Measurements from ENCODE around the gene UGT1A4.

Gene UGT1A4

GRCh38 chr2:233691443-233692433, 26.8 kb upstream of the UGT1A4 start:
- no peaks in the 10 kb centered on the region for H3K79me2 ChIP-seq (ENCODE audit: insufficient read depth, low read depth)
- no peak overlapping the region for H3K9ac ChIP-seq
- H4K20me1 ChIP-seq (ENCODE audit: insufficient read depth), result no peaks in the 10 kb centered on the region
- H3K4me1 ChIP-seq (ENCODE audit: low read depth, poor library complexity, severe bottlenecking), result no peaks in the 10 kb centered on the region
- H3K36me3 ChIP-seq (ENCODE audit: insufficient read depth), result no peaks in the 10 kb centered on the region
- no peaks in the 10 kb centered on the region for H3K27me3 ChIP-seq (ENCODE audit: insufficient read depth, low read depth)
- no peak overlapping the region for H3K27ac ChIP-seq
- TF ChIP-seq, protein P1, sequence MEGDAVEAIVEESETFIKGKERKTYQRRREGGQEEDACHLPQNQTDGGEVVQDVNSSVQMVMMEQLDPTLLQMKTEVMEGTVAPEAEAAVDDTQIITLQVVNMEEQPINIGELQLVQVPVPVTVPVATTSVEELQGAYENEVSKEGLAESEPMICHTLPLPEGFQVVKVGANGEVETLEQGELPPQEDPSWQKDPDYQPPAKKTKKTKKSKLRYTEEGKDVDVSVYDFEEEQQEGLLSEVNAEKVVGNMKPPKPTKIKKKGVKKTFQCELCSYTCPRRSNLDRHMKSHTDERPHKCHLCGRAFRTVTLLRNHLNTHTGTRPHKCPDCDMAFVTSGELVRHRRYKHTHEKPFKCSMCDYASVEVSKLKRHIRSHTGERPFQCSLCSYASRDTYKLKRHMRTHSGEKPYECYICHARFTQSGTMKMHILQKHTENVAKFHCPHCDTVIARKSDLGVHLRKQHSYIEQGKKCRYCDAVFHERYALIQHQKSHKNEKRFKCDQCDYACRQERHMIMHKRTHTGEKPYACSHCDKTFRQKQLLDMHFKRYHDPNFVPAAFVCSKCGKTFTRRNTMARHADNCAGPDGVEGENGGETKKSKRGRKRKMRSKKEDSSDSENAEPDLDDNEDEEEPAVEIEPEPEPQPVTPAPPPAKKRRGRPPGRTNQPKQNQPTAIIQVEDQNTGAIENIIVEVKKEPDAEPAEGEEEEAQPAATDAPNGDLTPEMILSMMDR (conservative IDR thresholded peaks at IDR 0.05; ENCODE audit: low read depth, low read length), result no peak
- H3K4me2 ChIP-seq, result no peak overlapping the region
- no peak overlapping the region for H3K4me3 ChIP-seq (IDR thresholded peaks at IDR 0.05; ENCODE audit: insufficient read depth, low read depth, low read length)
- no peak overlapping the region for H2AFZ ChIP-seq (ENCODE audit: low read depth)

DNA sequence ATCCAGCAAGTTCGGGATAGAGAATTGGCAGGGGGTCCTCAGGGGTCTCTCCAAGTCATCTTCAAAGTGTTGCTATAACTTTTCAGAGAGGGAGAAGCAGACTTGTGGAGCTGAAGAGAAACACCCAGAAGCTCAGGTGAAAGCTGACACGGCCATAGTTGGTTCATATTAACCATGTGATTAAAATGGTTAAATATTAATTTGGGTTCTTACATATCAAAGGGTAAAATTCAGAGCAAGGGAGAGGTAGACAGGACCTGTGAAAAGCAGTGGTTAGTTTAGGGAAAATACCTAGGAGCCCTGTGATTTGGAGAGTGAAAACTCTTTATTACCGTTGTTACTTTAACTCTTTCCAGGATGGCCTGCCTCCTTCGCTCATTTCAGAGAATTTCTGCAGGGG, 25.9 kb upstream of the UGT1A4 start, which contains the start of gene UGT1A6:
Gene UGT1A6 (plus strand): TSS at position 243 of the 400 bp plus-strand sequence. CDS start 115 bp downstream, at position 358.
- Histone ChIP-seq H3K27me3 (ENCODE audit: insufficient read depth, low read depth) (no peaks in the 10 kb centered on the region), H3K4me2 (no peak within 1 kb of the TSS), H3K4me1 (ENCODE audit: low read depth, poor library complexity, severe bottlenecking) (no peaks in the 10 kb centered on the region), H3K4me3 (IDR thresholded peaks at IDR 0.05; ENCODE audit: insufficient read depth, low read depth, low read length) (no peak within 1 kb of the TSS), H3K9ac (no peak within 1 kb of the TSS), H3K79me2 (ENCODE audit: insufficient read depth, low read depth) (no peaks in the 10 kb centered on the region), H2AFZ (ENCODE audit: low read depth) (no peak within 1 kb of the TSS), H3K27ac (no peak within 1 kb of the TSS), H4K20me1 (ENCODE audit: insufficient read depth) (no peaks in the 10 kb centered on the region), H3K36me3 (ENCODE audit: insufficient read depth) (no peaks in the 10 kb centered on the region; the same call in 1 of the 2 replicates)
- TF ChIP-seq, protein P1 (conservative IDR thresholded peaks at IDR 0.05; ENCODE audit: low read depth, low read length), result no peak

GRCh38 chr2:233693963-233694362, 24.6 kb upstream of the UGT1A4 start:
- Histone ChIP-seq H3K4me1 (ENCODE audit: low read depth, poor library complexity, severe bottlenecking) (no peaks in the 10 kb centered on the region), H3K4me2 (no peak overlapping the region), H3K36me3 (ENCODE audit: insufficient read depth) (no peaks in the 10 kb centered on the region; the same call in 1 of the 2 replicates), H3K4me3 (IDR thresholded peaks at IDR 0.05; ENCODE audit: insufficient read depth, low read depth, low read length) (no peak overlapping the region), H4K20me1 (ENCODE audit: insufficient read depth) (no peaks in the 10 kb centered on the region), H2AFZ (ENCODE audit: low read depth) (no peak overlapping the region), H3K27me3 (ENCODE audit: insufficient read depth, low read depth) (no peaks in the 10 kb centered on the region), H3K79me2 (ENCODE audit: insufficient read depth, low read depth) (no peaks in the 10 kb centered on the region), H3K9ac (no peak overlapping the region), H3K27ac (no peak overlapping the region)
- TF ChIP-seq, protein P1 (conservative IDR thresholded peaks at IDR 0.05; ENCODE audit: low read depth, low read length), result no peak

GRCh38 chr2:233698740-233699139, 19.8 kb upstream of the UGT1A4 start:
- Histone ChIP-seq H3K36me3 (ENCODE audit: insufficient read depth) (no peaks in the 10 kb centered on the region; the same call in 1 of the 2 replicates), H3K4me2 (no peak overlapping the region), H2AFZ (ENCODE audit: low read depth) (no peak overlapping the region), H3K4me3 (IDR thresholded peaks at IDR 0.05; ENCODE audit: insufficient read depth, low read depth, low read length) (no peak overlapping the region), H3K4me1 (ENCODE audit: low read depth, poor library complexity, severe bottlenecking) (no peaks in the 10 kb centered on the region), H4K20me1 (ENCODE audit: insufficient read depth) (no peaks in the 10 kb centered on the region), H3K9ac (no peak overlapping the region), H3K27ac (no peak overlapping the region), H3K79me2 (ENCODE audit: insufficient read depth, low read depth) (no peaks in the 10 kb centered on the region), H3K27me3 (ENCODE audit: insufficient read depth, low read depth) (no peaks in the 10 kb centered on the region)
- TF ChIP-seq, protein P1 (conservative IDR thresholded peaks at IDR 0.05; ENCODE audit: low read depth, low read length), result no peak
